GM23338 (cell line): ENCODE results near the gene CHRNA3. TPM values are rescaled to one million over a fixed set of nuclear protein-coding genes. Genes with fewer than 3 reads are reported as not detected.

ENCODE experiments used
- ATAC-seq: fragments of 200-7000 bp; cut with Tn5 transposase; 3 replicates; pipeline ENCODE4 v1.9.1; 2020
- DNase-seq: peaks from one replicate; pipeline ENCODE4 v3.0.0-alpha.2; 2015; ENCODE audit warnings: low spot score
- H2AFZ ChIP-seq: fragments of 200-600 bp; sonication (generic); 2 replicates; pipeline ENCODE4 v1.8.0; 2016; ENCODE audit warnings: antibody characterized with exemption, mild to moderate bottlenecking, moderate library complexity
- H3F3A ChIP-seq: fragments of 200-600 bp; sonication (generic); replicated peaks from 2 replicates; pipeline ENCODE4 v1.8.0; 2017; ENCODE audit warnings: antibody characterized with exemption, mixed run types, low read depth
- H3K27ac ChIP-seq: fragments of 200-600 bp; sonication (generic); 2 replicates; pipeline ENCODE4 v1.6.1; 2016; ENCODE audit warnings: low read depth
- H3K27me3 ChIP-seq: fragments of 200-600 bp; sonication (generic); 2 replicates; pipeline ENCODE4 v1.8.0; 2016; ENCODE audit warnings: mild to moderate bottlenecking, mixed run types, moderate library complexity; ENCODE audit not compliant: insufficient read depth
- H3K36me3 ChIP-seq: fragments of 200-600 bp; sonication (generic); 2 replicates; pipeline ENCODE4 v1.8.0; 2016; ENCODE audit warnings: mild to moderate bottlenecking; ENCODE audit not compliant: insufficient read depth
- H3K4me1 ChIP-seq: fragments of 200-600 bp; sonication (generic); 2 replicates; pipeline ENCODE4 v1.8.0; 2016; ENCODE audit warnings: mild to moderate bottlenecking, moderate library complexity; ENCODE audit not compliant: insufficient read depth
- H3K4me2 ChIP-seq: fragments of 200-600 bp; sonication (generic); 2 replicates; pipeline ENCODE4 v1.7.1; 2017; ENCODE audit warnings: mixed run types
- H3K4me3 ChIP-seq: fragments of 200-600 bp; sonication (generic); 2 replicates; pipeline ENCODE4 v1.6.1; 2016; ENCODE audit warnings: mixed run types
- H3K79me2 ChIP-seq: fragments of 200-600 bp; sonication (generic); replicated peaks from 2 replicates; pipeline ENCODE4 v1.8.0; 2017; ENCODE audit warnings: mild to moderate bottlenecking; ENCODE audit not compliant: insufficient read depth
- H3K9me2 ChIP-seq: fragments of 200-600 bp; sonication (generic); 2 replicates; pipeline ENCODE4 v1.8.0; 2017; ENCODE audit not compliant: insufficient read depth
- H4K20me1 ChIP-seq: fragments of 200-600 bp; sonication (generic); replicated peaks from 2 replicates; pipeline ENCODE4 v1.8.0; 2017; ENCODE audit warnings: mild to moderate bottlenecking; ENCODE audit not compliant: insufficient read depth
- H3K27ac Mint-ChIP-seq: 2 replicates; pipeline ENCODE4 v1.8.0; 2020; ENCODE audit warnings: inconsistent platforms, mild to moderate bottlenecking, moderate library complexity, mixed read lengths
- H3K27me3 Mint-ChIP-seq: 3 replicates; pipeline ENCODE4 v1.8.0; 2022; ENCODE audit warnings: low read depth, mild to moderate bottlenecking, moderate library complexity, mixed read lengths, inconsistent platforms; ENCODE audit not compliant: insufficient read depth, poor library complexity
- H3K36me3 Mint-ChIP-seq: 3 replicates; pipeline ENCODE4 v1.8.0; 2021; ENCODE audit warnings: low read depth, mild to moderate bottlenecking, inconsistent platforms, moderate library complexity, mixed read lengths
- H3K4me1 Mint-ChIP-seq: 3 replicates; pipeline ENCODE4 v1.8.0; 2020; ENCODE audit warnings: mild to moderate bottlenecking, inconsistent platforms, mixed read lengths
- H3K4me3 Mint-ChIP-seq: 3 replicates; pipeline ENCODE4 v1.8.0; 2021; ENCODE audit warnings: moderate library complexity, mild to moderate bottlenecking, inconsistent platforms, mixed read lengths
- H3K9me3 Mint-ChIP-seq: 3 replicates; pipeline ENCODE4 v1.8.0; 2020; ENCODE audit warnings: moderate library complexity, mild to moderate bottlenecking, inconsistent platforms, mixed read lengths
- CREB1 ChIP-seq: fragments of 250-450 bp; sonication (Bioruptor Pico); IDR thresholded peaks from 2 replicates; pipeline ENCODE4 v1.5.0; 2020; ENCODE audit warnings: low read depth, mild to moderate bottlenecking, moderate library complexity
- CTCF ChIP-seq, 2 experiments: fragments of 200-600 bp in 1 of 2; sonication (generic) in 1 of 2; conservative IDR thresholded peaks; 2 replicates each; pipeline versions ENCODE4 v1.5.1 to v1.6.1; 2016 to 2017; ENCODE audit warnings: antibody characterized with exemption in 2 of 2, low read depth in 2 of 2, mild to moderate bottlenecking in 2 of 2, moderate library complexity in 1 of 2
- ETS1 ChIP-seq: IDR thresholded peaks from 2 replicates; pipeline ENCODE4 v1.6.1; 2016; ENCODE audit warnings: antibody characterized with exemption
- EZH2 ChIP-seq: fragments of 200-600 bp; sonication (generic); IDR thresholded peaks from one replicate; pipeline ENCODE4 v1.8.0; 2017; ENCODE audit warnings: antibody characterized with exemption, mild to moderate bottlenecking, low read depth; ENCODE audit not compliant: unreplicated experiment
- EZH2phosphoT487 ChIP-seq: fragments of 200-600 bp; sonication (generic); IDR thresholded peaks from one replicate; pipeline ENCODE4 v1.8.1; 2018; ENCODE audit warnings: antibody characterized with exemption; ENCODE audit not compliant: unreplicated experiment
- JUNB ChIP-seq: IDR thresholded peaks from one replicate; pipeline ENCODE4 v1.6.1; 2016; ENCODE audit warnings: antibody characterized with exemption; ENCODE audit not compliant: unreplicated experiment
- POLR2AphosphoS5 ChIP-seq: IDR thresholded peaks from 2 replicates; pipeline ENCODE4 v1.6.1; 2016; ENCODE audit warnings: antibody characterized with exemption, low read depth
- REST ChIP-seq: IDR thresholded peaks from one replicate; pipeline ENCODE4 v1.6.1; 2018; ENCODE audit warnings: antibody characterized with exemption; ENCODE audit not compliant: unreplicated experiment
- STAT1 ChIP-seq: IDR thresholded peaks from one replicate; pipeline ENCODE4 v1.6.1; 2016; ENCODE audit warnings: antibody characterized with exemption; ENCODE audit not compliant: unreplicated experiment
- ZNF331 ChIP-seq: fragments of 250-450 bp; sonication (Bioruptor Pico); IDR thresholded peaks from 2 replicates; pipeline ENCODE4 v1.5.0; 2020; ENCODE audit warnings: low read depth, mild to moderate bottlenecking, moderate library complexity
- polyA plus RNA-seq: library from polyadenylated mRNA; unstranded; fragments of >200 nt; fragmentation: Nextera tagmentation; extraction: Ambion mirVana; gene quantifications from 2 replicates; pipeline ENCODE4 v1.2.1, GENCODE V29; 2016
- total RNA-seq: library from RNA; depleted of rRNA; stranded (reverse); fragments of >200 nt; shearing (Covaris generic); gene quantifications from 2 replicates; pipeline ENCODE4 v1.2.3, GENCODE V29; 2014

The CHRNA3 gene
- total and polyA plus RNA-seq, 2 experiments from 2014 or later: 2.9 to 3.5 TPM

GRCh38 chr15:78624651-78625590 is 4.1 kb upstream of the CHRNA3 start:
- H3K9me3 Mint-ChIP-seq: no peaks in the 10 kb centered on the region
- ATAC-seq (no peak), DNase-seq (no peak)
- no peak overlapping the region for H2AFZ ChIP-seq
- no peaks in the 10 kb centered on the region for H3K4me1 ChIP-seq
- no peaks in the 10 kb centered on the region for H3F3A ChIP-seq
- no peaks in the 10 kb centered on the region for H3K9me2 ChIP-seq
- H3K4me1 Mint-ChIP-seq: peaks cover 8% of the 10 kb centered on the region; the same call in 2 of the 3 replicates
- no peak overlapping the region for H3K4me3 Mint-ChIP-seq
- H3K36me3 ChIP-seq: no peaks in the 10 kb centered on the region
- no peaks in the 10 kb centered on the region for H3K79me2 ChIP-seq
- no peaks in the 10 kb centered on the region; the same call in 2 of the 3 replicates for H3K36me3 Mint-ChIP-seq
- H3K27ac Mint-ChIP-seq: no peak overlapping the region
- H3K27ac ChIP-seq: no peak overlapping the region
- H3K27me3 ChIP-seq: peaks cover 31% of the 10 kb centered on the region
- TF ChIP-seq ETS1: no peak
- TF ChIP-seq CTCF (conservative IDR thresholded peaks at IDR 0.05; ENCODE audit: low read depth in 2 of 2): no peak
- TF ChIP-seq ZNF331 (CRISPR knock-in tag): no peak
- no peak for TF ChIP-seq STAT1
- TF ChIP-seq EZH2phosphoT487: no peak
- no peaks in the 10 kb centered on the region for H4K20me1 ChIP-seq
- H3K4me2 ChIP-seq: no peak overlapping the region
- H3K4me3 ChIP-seq: no peak overlapping the region
- H3K27me3 Mint-ChIP-seq: peaks cover 17% of the 10 kb centered on the region

- Histone ChIP-seq H3K4me3 (no peak overlapping the region), H3K27me3 (peaks cover 41% of the 10 kb centered on the region)
- no peak for TF ChIP-seq EZH2phosphoT487
- no peak for TF ChIP-seq EZH2
- no peak for TF ChIP-seq REST
- TF ChIP-seq STAT1: no peak
- no peak for TF ChIP-seq CREB1 (CRISPR knock-in tag)
- TF ChIP-seq CTCF (conservative IDR thresholded peaks at IDR 0.05; ENCODE audit: low read depth in 2 of 2): no peak
- TF ChIP-seq POLR2AphosphoS5: no peak
- TF ChIP-seq JUNB: no peak
- no peak for TF ChIP-seq ETS1
- no peak for TF ChIP-seq ZNF331 (CRISPR knock-in tag)
Measured at GRCh38 chr15:78623786-78624497, 3.1 kb upstream of the CHRNA3 start.

More at GRCh38 chr15:78623786-78624497, 3.1 kb upstream of the CHRNA3 start:
- H3K9me2 ChIP-seq: no peaks in the 10 kb centered on the region
- H3K4me2 ChIP-seq: no peak overlapping the region
- no peaks in the 10 kb centered on the region for H3K79me2 ChIP-seq
- H4K20me1 ChIP-seq: no peaks in the 10 kb centered on the region
- no peak overlapping the region for H3K4me3 Mint-ChIP-seq
- H3K9me3 Mint-ChIP-seq: no peaks in the 10 kb centered on the region
- ATAC-seq (no peak), DNase-seq (no peak)
- H3K4me1 Mint-ChIP-seq: peaks cover 16% of the 10 kb centered on the region
- H3K27me3 Mint-ChIP-seq: peaks cover 27% of the 10 kb centered on the region
- no peaks in the 10 kb centered on the region for H3K36me3 ChIP-seq
- H3K27ac Mint-ChIP-seq: no peak overlapping the region
- H3K36me3 Mint-ChIP-seq: no peaks in the 10 kb centered on the region
- H3K4me1 ChIP-seq: no peaks in the 10 kb centered on the region
- H2AFZ ChIP-seq: no peak overlapping the region
- no peak overlapping the region for H3K27ac ChIP-seq
- no peaks in the 10 kb centered on the region for H3F3A ChIP-seq
